GM21576 (cell line): ENCODE results near the gene CD109.
"Not testable (repeated sequence)": the region's sequence is repeated elsewhere in the genome, so short reads cannot be mapped to it uniquely, and the experiment has no call there.

Experiments used
- ATAC-seq: cut with Tn5 transposase; IDR thresholded peaks from one replicate; pipeline ENCODE4 v1.9.1; 2021; ENCODE audit warnings: mild to moderate bottlenecking, moderate library complexity; ENCODE audit not compliant: unreplicated experiment

The CD109 gene

DNA sequence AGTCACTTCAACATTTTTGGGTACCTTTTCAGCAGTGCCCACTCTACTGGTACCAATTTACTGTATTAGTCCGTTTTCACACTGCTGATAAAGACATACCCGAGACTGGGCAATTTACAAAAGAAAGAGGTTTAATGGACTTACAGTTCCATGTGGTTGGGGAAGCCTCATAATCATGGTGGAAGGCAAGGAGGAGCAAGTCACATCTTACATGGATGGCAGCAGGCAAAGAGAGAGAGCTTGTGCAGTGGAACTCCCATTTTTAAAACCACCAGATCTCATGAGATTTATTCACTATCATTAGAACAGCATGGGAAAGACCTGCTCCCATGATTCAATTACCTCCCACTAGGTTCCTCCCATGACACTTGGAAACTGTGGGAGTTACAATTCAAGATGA is 12.4 kb upstream of the CD109 start:
- ATAC-seq: not testable (repeated sequence)

- no peak for ATAC-seq
Observed at GRCh38 chr6:73688351-73688750, 7.7 kb upstream of the CD109 start.

- no peak for ATAC-seq
Observed at GRCh38 chr6:73690056-73690455, 5.9 kb upstream of the CD109 start.

DNA sequence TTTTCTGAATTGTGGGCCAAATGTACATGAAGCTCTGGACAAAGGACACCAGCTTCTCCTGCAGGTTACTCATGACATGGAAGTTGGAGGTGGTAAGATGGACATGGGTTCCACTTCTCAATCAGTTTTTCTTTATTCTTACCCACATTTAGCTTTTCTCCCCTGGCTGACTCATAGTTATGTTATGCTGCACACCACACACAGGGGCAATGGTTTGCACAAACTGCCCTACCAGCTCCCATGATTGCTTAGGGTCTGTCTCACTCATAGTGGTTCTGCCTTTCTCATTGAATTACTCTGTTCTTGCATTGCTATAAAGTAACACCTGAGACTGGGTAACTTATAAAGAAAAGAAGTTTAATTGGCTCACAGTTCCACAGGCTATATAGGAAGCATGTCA is 4.5 kb upstream of the CD109 start:
- ATAC-seq: no peak

GRCh38 chr6:73694711-73695411 is 1.1 kb upstream of the CD109 start:
- no peak for ATAC-seq

- no peak for ATAC-seq
Observed at GRCh38 chr6:73696966-73697655, 1.1 kb downstream of the CD109 start.

DNA sequence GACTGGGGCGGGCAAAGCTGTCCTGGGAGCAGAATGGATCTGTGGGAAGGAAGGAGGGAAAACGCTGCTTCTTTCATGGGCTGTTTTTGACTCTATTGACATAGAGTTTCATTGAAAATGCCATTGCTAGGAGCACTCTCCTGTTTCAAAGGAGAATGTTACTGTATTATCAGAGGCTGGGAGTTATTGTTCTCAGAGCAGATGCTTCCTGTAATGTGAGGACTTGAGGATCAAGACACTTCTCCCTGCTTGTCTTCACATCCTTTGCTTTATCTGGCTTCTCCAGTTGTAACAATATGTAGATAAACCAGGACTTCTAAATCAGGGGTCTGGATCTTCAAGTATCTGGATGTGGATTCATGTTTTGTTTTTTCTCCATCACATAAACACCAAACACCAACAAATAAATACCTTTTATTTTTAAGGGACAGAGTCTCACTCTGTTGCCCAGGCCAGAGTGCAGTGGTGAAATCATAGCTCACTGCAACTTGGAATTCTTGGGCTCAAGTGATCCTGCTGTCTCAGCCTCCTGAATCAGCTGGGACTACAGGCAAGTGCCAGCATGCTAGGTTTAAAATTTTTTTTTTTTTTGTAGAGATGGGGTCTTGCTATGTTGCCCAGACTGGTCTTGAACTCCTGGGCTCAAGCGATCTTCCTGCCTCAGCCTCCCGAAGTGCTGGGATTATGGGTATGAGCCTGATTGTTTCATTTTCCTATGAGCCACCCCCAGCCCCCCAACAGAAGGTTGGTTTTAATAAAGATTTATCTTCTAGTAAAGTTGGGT is 3.9 kb downstream of the CD109 start:
- ATAC-seq: no peak

DNA sequence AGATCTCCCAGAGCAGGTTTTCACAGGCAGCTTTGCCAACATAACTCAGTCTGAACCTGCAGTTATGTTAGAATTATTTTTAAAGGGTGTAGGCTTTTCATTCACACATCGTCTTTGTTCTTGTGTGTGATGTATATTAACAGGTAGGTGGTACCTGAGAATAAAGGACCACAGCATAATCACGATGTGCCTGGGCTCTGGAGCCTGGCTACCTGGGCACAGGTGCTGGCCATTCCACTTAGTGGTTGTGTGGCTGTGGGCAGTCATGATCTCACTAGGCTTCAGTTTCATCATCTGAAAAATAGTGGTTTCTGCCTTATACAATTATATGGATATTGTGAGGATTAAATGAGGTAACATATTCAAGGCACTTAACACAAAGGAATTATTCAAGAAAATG is 6.4 kb downstream of the CD109 start:
- ATAC-seq: no peak

GRCh38 chr6:73703466-73703865 is 7.5 kb downstream of the CD109 start:
- no peak for ATAC-seq

- no peak for ATAC-seq
Observed at GRCh38 chr6:73704260-73704659, 8.3 kb downstream of the CD109 start.

DNA sequence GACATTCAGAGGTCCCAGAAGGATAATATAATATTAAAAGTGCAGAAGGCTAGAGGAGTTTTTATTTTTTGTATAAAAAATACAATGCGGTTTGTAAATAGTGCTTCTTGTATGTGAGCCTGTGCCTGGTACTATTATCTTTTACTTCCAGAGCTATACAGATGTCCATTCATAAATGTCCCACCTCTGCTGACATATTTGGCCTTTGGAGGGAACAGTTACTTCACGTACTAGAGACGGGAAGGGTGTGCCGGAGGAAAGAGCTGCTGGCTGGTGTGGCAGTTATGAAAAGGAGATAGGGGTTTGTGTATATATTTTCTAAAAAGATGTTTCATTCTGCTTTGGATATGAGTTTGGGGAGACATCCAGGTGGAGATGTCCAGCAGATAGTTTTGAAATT is 8.8 kb downstream of the CD109 start:
- ATAC-seq: no peak

DNA sequence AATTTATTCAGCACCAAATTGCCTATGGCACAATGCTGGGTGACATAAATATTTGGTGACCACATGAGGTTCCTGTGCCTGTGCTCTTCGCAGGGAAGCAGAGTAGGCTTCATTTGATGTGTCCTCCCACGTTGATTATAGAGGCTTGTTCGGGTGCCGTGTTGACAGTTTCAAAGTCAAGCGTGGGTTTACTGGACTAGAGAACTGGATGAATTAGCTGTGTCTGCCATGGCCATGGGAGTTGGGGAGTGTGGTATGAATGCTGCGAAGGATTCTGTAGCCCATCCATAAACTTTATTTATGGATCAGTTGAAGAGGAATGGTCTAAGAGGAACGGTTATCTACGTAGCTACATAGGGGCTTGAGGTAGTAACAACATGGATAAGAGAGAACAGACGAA is 11.0 kb downstream of the CD109 start:
- no peak for ATAC-seq

DNA sequence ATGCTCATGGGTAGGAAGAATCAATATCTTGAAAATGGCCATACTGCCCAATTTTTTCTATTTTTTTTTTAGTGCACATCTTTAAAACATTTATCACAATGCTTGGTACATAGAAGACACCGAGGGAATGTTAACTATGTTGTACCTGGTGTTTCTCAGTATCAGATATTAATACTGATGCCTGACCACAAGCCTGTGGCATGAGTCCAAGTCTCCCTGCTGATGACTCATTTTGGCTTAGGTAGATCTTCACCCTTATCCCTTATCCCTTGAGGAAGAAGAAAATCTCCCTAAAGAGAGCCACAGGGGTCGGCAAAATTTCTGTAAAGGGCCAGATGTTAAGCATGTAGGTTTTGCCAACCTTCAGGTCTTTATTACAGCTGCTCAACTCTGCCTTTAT is 14.5 kb downstream of the CD109 start:
- no peak for ATAC-seq

DNA sequence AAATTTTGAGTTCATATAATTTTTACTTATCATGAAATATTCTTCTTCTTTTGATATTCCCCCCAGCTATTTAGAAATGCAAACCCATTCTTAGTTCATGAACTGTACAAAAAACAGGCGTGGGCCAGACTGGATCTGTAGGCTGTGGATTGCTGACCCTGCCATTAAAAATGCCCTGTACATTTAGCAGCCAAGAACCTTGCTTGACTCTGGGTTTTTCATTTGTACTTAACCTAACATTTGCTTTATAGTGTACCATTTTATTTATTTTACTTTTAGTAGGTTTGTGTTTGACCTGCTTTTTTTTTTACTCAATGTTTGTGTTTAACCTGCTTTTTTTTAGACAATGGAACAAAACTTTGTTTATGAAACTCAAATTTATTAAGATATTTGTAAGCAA is 14.9 kb downstream of the CD109 start:
- no peak for ATAC-seq

- no peak for ATAC-seq
Observed at GRCh38 chr6:73712535-73713173, 16.7 kb downstream of the CD109 start.

DNA sequence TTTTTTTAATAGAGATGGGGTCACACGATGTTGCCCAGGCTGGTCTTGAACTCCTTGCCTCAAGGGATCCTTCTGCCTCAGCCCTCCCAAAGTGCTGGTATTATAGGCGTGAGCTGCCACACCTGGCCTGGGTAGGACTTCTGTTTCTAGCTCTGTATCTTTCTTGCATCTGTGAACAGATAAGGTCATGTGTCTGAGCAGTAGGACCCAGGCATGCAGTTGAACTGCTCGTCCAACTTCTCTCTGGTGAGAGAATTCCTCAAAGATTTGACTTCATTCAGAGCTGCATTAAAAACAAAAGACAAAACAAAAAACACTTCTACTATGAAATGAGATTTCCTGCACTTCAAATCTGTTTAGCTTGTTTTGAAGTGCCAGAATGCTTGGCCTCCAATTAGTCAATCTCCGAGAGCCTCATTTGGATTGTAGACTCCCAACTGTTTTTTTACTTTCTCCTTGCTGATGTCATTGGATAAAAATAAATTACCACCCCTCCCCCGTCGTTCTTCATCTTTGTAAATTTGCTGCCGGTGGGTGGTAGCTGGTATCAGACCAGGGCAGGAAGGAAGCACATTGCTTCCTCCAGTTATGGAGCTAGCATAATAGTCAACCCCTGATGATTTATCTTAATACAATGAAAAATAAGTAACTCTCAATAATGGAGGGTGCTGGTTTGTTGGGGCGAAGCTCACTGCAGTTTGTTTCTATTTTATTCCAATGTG is 17.6 kb downstream of the CD109 start:
- ATAC-seq: peak; percentile 51

DNA sequence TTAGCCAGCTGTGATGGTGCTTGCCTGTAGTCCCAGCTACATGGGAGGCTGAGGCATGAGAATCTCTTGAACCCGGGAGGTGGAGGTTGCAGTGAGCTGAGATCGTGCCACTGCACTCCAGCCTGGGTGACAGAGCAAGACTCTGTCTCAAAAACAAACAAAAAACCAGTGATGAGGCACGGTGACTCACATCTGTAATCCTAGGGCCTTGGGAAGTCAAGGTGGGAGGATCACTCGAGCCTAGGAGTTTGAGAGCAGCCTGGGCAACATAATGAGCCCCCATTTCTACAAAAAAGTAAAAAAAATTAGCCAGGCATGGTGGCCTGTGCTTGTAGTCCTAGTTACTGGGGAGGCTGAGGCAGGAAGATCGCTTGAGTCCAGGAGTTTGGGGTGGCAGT is 19.1 kb downstream of the CD109 start:
- ATAC-seq: not testable (repeated sequence)

GRCh38 chr6:73719046-73719445 is 23.0 kb downstream of the CD109 start:
- ATAC-seq: no peak

DNA sequence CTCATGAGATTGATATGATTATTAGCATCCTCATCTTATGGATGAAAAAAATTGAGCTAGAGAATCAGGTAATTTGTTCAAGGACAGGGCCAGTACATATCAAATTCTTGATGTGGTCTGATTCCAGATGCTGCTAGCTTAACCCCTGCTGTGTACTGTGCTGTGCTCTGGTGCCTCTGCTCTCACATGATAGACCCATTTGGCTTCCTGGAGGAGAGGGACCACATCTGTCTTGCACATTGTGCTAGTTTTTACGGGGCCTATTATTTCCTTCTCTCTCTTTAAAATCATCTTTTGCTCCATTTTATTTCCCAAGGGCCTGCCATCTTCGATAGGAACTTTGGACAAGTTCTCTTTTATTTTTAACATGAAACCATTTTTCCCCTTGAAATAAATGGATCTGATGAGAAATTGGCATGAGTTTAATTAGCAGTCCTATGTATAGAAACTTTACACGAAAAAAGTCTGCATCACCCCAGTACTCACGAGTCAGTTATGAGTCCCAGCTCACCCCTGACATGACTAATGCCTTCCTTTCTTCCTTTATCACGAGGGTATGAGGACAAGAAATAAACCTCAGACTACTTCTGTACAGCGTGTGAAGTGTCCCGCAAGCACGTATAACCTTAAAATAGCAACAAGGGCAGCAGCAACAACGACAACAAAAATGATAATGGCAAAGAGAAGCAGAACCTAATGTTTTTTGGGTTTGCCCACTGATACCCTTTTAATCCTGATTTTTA is 26.5 kb downstream of the CD109 start:
- peak; percentile 81 for ATAC-seq

DNA sequence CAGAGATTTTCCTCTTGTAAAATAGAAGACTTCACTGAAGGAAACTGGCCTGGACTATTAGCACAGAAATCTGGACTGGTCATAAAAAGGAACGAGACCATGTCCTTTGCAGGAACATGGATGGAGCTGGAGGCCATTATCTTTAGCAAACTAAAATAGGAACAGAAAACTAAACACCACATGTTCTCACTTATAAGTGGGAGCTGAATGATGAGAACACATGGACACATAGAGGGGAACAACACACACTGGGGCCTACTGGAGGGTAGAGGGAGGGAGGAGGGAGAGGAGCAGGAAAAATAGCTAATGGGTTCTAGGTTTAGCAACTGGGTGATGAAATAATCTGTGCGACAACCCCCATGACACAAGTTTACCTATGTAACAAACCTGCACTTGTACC is 27.5 kb downstream of the CD109 start:
- ATAC-seq: not testable (repeated sequence)
